HepG2 (cell line): ENCODE measurements around the gene MEGF11. TPM values are rescaled to one million over a fixed set of nuclear protein-coding genes. Genes with fewer than 3 reads are reported as not detected.

ENCODE experiments used
- BHLHE40 ChIP-seq: IDR thresholded peaks from 2 replicates; pipeline ENCODE4 v1.6.1; 2011; ENCODE audit warnings: low read length, improper control_type of control experiment
- CCDC6 ChIP-seq: sonication (generic); formaldehyde crosslinking; IDR thresholded peaks from 2 replicates; pipeline ENCODE4 v1.8.1; 2022; ENCODE audit warnings: mild to moderate bottlenecking, missing genetic modification reagents, moderate library complexity
- FOSL1 ChIP-seq: sonication (generic); formaldehyde crosslinking; IDR thresholded peaks from 2 replicates; pipeline ENCODE4 v1.9.0; 2021; ENCODE audit warnings: missing genetic modification reagents, borderline replicate concordance
- GATAD2A ChIP-seq: IDR thresholded peaks from 2 replicates; pipeline ENCODE4 v1.6.1; 2016
- HHEX ChIP-seq: IDR thresholded peaks from 2 replicates; pipeline ENCODE4 v1.6.1; 2016; ENCODE audit warnings: control low read depth
- NFE2 ChIP-seq: sonication (generic); formaldehyde crosslinking; IDR thresholded peaks from 2 replicates; pipeline ENCODE4 v1.4.0; 2020; ENCODE audit warnings: missing genetic modification reagents
- RELA ChIP-seq: sonication (generic); formaldehyde crosslinking; IDR thresholded peaks from 2 replicates; pipeline ENCODE4 v1.4.0; 2020; ENCODE audit warnings: missing genetic modification reagents
- SALL1 ChIP-seq: sonication (generic); formaldehyde crosslinking; IDR thresholded peaks from 2 replicates; pipeline ENCODE4 v1.8.0; 2022; ENCODE audit warnings: mild to moderate bottlenecking, missing genetic modification reagents
- SPEN ChIP-seq: sonication (generic); formaldehyde crosslinking; IDR thresholded peaks from 2 replicates; pipeline ENCODE4 v1.5.1; 2020; ENCODE audit warnings: low read depth, mild to moderate bottlenecking, missing genetic modification reagents
- SYNCRIP ChIP-seq: fragments of 200-400 bp; formaldehyde crosslinking; IDR thresholded peaks from 2 replicates; pipeline ENCODE4 v1.6.1; 2018; ENCODE audit warnings: mild to moderate bottlenecking, low read depth, low read length; ENCODE audit not compliant: insufficient read depth
- XRCC5 ChIP-seq: fragments of 200-400 bp; formaldehyde crosslinking; optimal IDR thresholded peaks from 2 replicates; pipeline ENCODE3; 2017; ENCODE audit warnings: mild to moderate bottlenecking, low read length
- ZBTB3 ChIP-seq: sonication (generic); formaldehyde crosslinking; IDR thresholded peaks from 2 replicates; pipeline ENCODE4 v1.4.0; 2020; ENCODE audit warnings: low read depth, mild to moderate bottlenecking, moderate library complexity, missing genetic modification reagents, borderline replicate concordance
- ZFAT ChIP-seq: sonication (generic); formaldehyde crosslinking; conservative IDR thresholded peaks from 2 replicates; pipeline ENCODE4 v1.8.1; 2023; ENCODE audit warnings: missing genetic modification reagents, inconsistent platforms
- ZNF224 ChIP-seq: sonication (generic); formaldehyde crosslinking; IDR thresholded peaks from 2 replicates; pipeline ENCODE4 v1.5.0; 2020; ENCODE audit warnings: mild to moderate bottlenecking, missing genetic modification reagents
- ZNF264 ChIP-seq: sonication (generic); formaldehyde crosslinking; IDR thresholded peaks from 2 replicates; pipeline ENCODE4 v1.4.0; 2020; ENCODE audit warnings: missing genetic modification reagents
- ZNF281 ChIP-seq: sonication (generic); formaldehyde crosslinking; IDR thresholded peaks from 2 replicates; pipeline ENCODE4 v1.4.0; 2020; ENCODE audit warnings: missing genetic modification reagents, borderline replicate concordance
- ZNF44 ChIP-seq: sonication (generic); formaldehyde crosslinking; IDR thresholded peaks from 2 replicates; pipeline ENCODE4 v1.5.1; 2020; ENCODE audit warnings: mild to moderate bottlenecking, missing genetic modification reagents
- ZNF543 ChIP-seq: sonication (generic); formaldehyde crosslinking; IDR thresholded peaks from 2 replicates; pipeline ENCODE4 v1.4.0; 2020; ENCODE audit warnings: mild to moderate bottlenecking, missing genetic modification reagents
- ZNF549 ChIP-seq: sonication (generic); formaldehyde crosslinking; IDR thresholded peaks from 2 replicates; pipeline ENCODE4 v1.5.0; 2020; ENCODE audit warnings: missing genetic modification reagents
- ZNF570 ChIP-seq: sonication (generic); formaldehyde crosslinking; IDR thresholded peaks from 2 replicates; pipeline ENCODE4 v1.4.0; 2020; ENCODE audit warnings: mild to moderate bottlenecking, missing genetic modification reagents, borderline replicate concordance
- ZNF7 ChIP-seq: IDR thresholded peaks from 2 replicates; pipeline ENCODE4 v1.6.1; 2016; ENCODE audit warnings: missing biosample characterization, missing genetic modification reagents
- polyA plus RNA-seq, 8 experiments: library from polyadenylated mRNA; depleted of rRNA in 3 of 8; stranded (reverse) in 7 of 8; unstranded in 1 of 8; fragments of >200 nt; fragmentation: Illumina TruSeq in 4 of 8; extraction: Trizol in 4 of 8; gene quantifications; 2 replicates each; pipeline versions ENCODE4 v1.2.1 to v1.2.3, GENCODE V29; 2011 to 2016; ENCODE audit warnings: low read depth in 4 of 8, missing spikeins in 1 of 8, mixed read lengths in 1 of 8; ENCODE audit not compliant: insufficient read depth in 1 of 8
- total RNA-seq, 5 experiments: library from RNA; depleted of rRNA; stranded (reverse); fragments of >200 nt; fragmentation: Illumina TruSeq; extraction: Trizol; gene quantifications; 2 replicates each; pipeline ENCODE4 v1.2.3, GENCODE V29; 2016; ENCODE audit warnings: low read depth in 1 of 5
- TF ChIP-seq, protein P1 (sequence below): sonication (generic); formaldehyde crosslinking; IDR thresholded peaks from 2 replicates; pipeline ENCODE4 v1.5.1; 2020; ENCODE audit warnings: mild to moderate bottlenecking, missing genetic modification reagents, moderate library complexity
- TF ChIP-seq, protein P2 (sequence below): sonication (generic); IDR thresholded peaks from 2 replicates; pipeline ENCODE4 v1.6.1; 2016; ENCODE audit warnings: low read depth, borderline replicate concordance

MEGF11 gene
- total and polyA plus RNA-seq, 2 of the 13 experiments (the other 11 are each of a cell fraction or from before 2014, with no cell fraction given) = not detected

DNA sequence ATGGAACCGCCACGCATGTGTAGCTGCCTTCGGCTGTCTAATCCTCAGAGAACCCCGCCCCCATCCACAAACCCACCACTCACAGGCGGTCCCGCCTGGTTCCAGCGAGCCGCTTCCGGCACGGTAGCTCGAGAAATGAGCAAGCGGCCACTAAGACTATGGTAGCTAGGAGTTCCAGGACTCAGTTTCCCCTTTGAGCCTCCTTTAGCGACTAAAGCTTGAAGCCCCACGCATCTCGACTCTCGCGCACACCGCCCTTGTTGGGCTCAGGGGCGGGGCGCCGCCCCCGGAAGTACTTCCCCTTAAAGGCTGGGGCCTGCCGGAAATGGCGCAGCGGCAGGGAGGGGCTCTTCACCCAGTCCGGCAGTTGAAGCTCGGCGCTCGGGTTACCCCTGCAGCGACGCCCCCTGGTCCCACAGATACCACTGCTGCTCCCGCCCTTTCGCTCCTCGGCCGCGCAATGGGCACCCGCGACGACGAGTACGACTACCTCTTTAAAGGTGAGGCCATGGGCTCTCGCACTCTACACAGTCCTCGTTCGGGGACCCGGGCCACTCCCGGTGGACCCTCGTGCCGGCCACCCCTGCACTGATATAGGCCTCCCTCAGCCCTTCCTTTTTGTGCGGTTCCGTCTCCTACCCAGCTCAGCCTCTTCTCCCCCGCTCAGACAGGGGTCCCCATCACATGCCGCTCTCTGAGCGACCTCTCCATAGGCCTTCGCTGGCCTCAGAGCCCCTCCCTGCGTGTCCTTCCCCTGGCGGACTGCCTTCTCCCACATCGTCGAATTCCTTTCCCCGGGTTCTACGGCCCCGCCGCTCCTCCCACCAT lies 384.2 kb downstream of the MEGF11 start, which contains the start of gene RAB11A (continued):
- no peak for TF ChIP-seq ZBTB3
- TF ChIP-seq ZNF264 (CRISPR knock-in tag) = no peak
- TF ChIP-seq ZNF543 = peak; percentile 30
- no peak; the same call in 1 of the 2 replicates for TF ChIP-seq ZNF224
- TF ChIP-seq GATAD2A (CRISPR knock-in tag) = peak; percentile 35
- TF ChIP-seq SPEN = peak; percentile 88
- TF ChIP-seq SALL1 (CRISPR knock-in tag) = peak; percentile 81
- no peak for TF ChIP-seq NFE2
- TF ChIP-seq ZNF549 (CRISPR knock-in tag) = no peak
- no peak for TF ChIP-seq ZNF7 (CRISPR knock-in tag)
- TF ChIP-seq ZNF44 (CRISPR knock-in tag) = no peak; the same call in 1 of the 2 replicates
- TF ChIP-seq ZFAT (CRISPR knock-in tag) = no peak
- TF ChIP-seq FOSL1 (CRISPR knock-in tag) = no peak
- TF ChIP-seq HHEX (CRISPR knock-in tag) = peak; percentile 24; the same call in 1 of the 2 replicates
- TF ChIP-seq RELA = no peak; the same call in 1 of the 2 replicates
- TF ChIP-seq SYNCRIP = no peak
- TF ChIP-seq, protein P1, sequence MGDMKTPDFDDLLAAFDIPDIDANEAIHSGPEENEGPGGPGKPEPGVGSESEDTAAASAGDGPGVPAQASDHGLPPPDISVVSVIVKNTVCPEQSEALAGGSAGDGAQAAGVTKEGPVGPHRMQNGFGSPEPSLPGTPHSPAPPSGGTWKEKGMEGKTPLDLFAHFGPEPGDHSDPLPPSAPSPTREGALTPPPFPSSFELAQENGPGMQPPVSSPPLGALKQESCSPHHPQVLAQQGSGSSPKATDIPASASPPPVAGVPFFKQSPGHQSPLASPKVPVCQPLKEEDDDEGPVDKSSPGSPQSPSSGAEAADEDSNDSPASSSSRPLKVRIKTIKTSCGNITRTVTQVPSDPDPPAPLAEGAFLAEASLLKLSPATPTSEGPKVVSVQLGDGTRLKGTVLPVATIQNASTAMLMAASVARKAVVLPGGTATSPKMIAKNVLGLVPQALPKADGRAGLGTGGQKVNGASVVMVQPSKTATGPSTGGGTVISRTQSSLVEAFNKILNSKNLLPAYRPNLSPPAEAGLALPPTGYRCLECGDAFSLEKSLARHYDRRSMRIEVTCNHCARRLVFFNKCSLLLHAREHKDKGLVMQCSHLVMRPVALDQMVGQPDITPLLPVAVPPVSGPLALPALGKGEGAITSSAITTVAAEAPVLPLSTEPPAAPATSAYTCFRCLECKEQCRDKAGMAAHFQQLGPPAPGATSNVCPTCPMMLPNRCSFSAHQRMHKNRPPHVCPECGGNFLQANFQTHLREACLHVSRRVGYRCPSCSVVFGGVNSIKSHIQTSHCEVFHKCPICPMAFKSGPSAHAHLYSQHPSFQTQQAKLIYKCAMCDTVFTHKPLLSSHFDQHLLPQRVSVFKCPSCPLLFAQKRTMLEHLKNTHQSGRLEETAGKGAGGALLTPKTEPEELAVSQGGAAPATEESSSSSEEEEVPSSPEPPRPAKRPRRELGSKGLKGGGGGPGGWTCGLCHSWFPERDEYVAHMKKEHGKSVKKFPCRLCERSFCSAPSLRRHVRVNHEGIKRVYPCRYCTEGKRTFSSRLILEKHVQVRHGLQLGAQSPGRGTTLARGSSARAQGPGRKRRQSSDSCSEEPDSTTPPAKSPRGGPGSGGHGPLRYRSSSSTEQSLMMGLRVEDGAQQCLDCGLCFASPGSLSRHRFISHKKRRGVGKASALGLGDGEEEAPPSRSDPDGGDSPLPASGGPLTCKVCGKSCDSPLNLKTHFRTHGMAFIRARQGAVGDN (CRISPR knock-in tag) = peak; percentile 94
- peak; percentile 69 for TF ChIP-seq CCDC6 (CRISPR knock-in tag)
- peak; percentile 64; the same call in 1 of the 2 replicates for TF ChIP-seq ZNF281 (CRISPR knock-in tag)
- TF ChIP-seq XRCC5 = peak; percentile 26
- TF ChIP-seq, protein P2, sequence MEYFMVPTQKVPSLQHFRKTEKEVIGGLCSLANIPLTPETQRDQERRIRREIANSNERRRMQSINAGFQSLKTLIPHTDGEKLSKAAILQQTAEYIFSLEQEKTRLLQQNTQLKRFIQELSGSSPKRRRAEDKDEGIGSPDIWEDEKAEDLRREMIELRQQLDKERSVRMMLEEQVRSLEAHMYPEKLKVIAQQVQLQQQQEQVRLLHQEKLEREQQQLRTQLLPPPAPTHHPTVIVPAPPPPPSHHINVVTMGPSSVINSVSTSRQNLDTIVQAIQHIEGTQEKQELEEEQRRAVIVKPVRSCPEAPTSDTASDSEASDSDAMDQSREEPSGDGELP = 0 out of 2 replicates have a peak, but pooled peaks have one; percentile 35
- TF ChIP-seq BHLHE40 = no peak
- 0 out of 2 replicates have a peak, but pooled peaks have one; percentile 20 for TF ChIP-seq ZNF570
